Measurements from ENCODE around the gene MEN1.

The MEN1 gene

DNA sequence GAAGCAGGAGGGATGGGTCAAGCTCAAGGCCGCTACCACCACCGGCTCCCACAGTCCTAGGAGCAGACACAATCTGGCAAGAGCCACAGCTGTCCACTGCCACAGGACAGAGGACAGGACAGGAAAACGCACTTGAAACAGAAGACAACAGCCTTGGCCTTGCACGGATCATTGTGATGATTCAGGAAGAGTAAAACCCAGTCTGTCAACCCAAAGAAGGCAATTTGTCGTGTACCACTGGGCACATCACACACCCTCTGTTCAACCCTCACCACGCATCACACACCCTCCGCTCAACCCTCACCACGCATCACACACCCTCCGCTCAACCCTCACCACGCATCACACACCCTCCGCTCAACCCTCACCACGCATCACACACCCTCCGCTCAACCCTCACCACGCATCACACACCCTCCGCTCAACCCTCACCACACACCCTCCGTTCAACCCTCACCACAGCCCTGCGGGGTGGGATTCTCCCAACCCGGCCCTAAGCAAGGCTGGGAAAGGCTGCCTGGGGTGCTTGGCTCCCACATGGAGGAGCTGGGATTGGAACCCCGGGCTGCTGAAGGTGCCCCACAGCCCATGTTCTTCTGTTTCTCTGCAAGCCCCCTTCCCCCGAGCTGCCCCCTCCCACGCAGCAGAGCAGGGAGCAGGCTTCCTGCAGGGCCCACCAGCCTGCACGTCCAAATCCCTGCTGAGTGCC, 45.4 kb upstream of the MEN1 start:
- CTCF ChIA-PET: interaction anchor here (0.7 to 2.8 kb wide), 4 partner anchors 8 to 158 kb away, joined by 5 to 12 read pairs (median 8); partner anchors contain the start of gene ARL2
- DNase-seq (ENCODE audit: low spot score): no peak
- POLR2A ChIA-PET (ENCODE audit: low non-redundant PET): interaction anchor here (1.1 to 1.7 kb wide), 3 partner anchors 14 to 21 kb away, joined by 4 to 7 read pairs (median 4); no protein-coding TSS in a partner anchor
- H3K27ac ChIP-seq: peak overlapping the region; percentile 99
- TF ChIP-seq, protein P1, sequence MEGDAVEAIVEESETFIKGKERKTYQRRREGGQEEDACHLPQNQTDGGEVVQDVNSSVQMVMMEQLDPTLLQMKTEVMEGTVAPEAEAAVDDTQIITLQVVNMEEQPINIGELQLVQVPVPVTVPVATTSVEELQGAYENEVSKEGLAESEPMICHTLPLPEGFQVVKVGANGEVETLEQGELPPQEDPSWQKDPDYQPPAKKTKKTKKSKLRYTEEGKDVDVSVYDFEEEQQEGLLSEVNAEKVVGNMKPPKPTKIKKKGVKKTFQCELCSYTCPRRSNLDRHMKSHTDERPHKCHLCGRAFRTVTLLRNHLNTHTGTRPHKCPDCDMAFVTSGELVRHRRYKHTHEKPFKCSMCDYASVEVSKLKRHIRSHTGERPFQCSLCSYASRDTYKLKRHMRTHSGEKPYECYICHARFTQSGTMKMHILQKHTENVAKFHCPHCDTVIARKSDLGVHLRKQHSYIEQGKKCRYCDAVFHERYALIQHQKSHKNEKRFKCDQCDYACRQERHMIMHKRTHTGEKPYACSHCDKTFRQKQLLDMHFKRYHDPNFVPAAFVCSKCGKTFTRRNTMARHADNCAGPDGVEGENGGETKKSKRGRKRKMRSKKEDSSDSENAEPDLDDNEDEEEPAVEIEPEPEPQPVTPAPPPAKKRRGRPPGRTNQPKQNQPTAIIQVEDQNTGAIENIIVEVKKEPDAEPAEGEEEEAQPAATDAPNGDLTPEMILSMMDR (conservative IDR thresholded peaks at IDR 0.05; ENCODE audit: low read depth): no peak

DNA sequence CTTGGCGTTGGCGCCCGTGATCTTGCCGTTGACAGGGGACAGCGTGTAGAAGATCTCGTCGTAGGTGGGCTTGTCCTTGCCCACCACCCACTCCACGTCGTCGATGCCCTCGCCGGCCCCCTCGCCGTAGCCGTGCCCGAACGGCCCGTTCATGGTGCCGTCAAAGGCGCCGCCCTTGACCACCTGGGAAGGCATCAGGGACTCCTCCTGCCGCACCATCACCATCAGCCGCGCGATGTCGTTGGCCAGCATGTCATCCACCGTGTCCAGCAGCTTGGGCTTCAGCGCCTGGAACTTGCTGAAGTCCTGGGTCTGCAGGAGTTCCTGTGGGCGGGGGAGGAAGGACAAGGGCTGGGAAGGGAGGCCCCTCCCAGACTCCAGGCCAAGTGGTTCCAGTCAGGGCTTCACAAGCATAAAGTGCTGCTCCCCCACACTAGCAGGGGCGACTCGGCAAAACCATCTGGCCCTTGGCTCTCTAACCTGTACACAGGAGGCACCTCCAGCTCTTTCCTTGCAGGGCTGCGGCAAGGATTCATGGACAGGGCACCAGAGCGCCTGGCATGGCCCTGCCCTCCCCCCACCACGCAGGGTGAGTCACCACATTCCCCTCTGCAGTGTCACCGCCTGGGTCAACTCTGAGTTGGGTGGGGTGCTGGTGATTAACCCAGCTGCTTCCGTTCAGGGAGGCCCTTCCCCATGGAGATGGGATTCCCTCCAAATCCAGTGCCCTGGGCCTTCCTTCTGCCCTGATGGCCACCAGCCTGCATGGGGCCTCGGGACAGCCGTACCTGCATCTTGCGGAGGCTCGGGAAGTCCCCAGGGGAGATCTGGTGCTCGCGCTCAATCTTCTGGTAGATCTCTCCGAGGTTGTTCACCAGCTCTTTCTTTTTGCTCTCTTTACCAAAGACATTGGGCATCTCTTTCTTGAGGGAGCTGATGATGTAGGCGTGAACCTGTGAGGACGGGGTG, 44.5 kb upstream of the MEN1 start:
- H3K27ac ChIP-seq: peak overlapping the region; percentile 99
- peak; percentile 96 for DNase-seq (ENCODE audit: low spot score)
- ChIA-PET CTCF (interaction anchor here (0.6 to 2.8 kb wide), 3 partner anchors 24 to 159 kb away, joined by 3 to 12 read pairs (median 5); partner anchors contain the start of gene ARL2), POLR2A (ENCODE audit: low non-redundant PET) (interaction anchor here (0.6 to 1.7 kb wide), 3 partner anchors 15 to 641 kb away, joined by 4 to 7 read pairs (median 6); no protein-coding TSS in a partner anchor)
- TF ChIP-seq, protein P1 (conservative IDR thresholded peaks at IDR 0.05; ENCODE audit: low read depth): no peak

DNA sequence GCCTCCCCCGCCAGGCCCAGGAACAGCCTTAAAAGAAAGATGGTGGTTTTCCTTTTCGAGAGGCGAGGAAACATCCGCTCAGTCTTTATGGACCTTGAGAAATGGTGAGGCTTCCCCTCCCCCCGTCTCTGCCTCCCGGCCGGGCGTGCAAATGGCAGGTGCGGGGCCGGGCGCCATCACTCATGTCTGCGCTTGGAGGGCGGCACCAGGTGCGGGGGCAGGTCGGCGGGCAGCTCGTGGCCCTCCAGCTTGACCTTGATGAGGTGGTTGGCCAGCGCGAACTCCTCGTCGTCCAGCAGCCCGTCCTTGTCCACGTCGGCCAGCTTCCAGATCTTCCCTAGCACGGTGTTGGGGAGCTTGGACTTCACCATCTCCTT, 43.8 kb upstream of the MEN1 start:
- peak overlapping the region; percentile 99 for H3K27ac ChIP-seq
- no peak for DNase-seq (ENCODE audit: low spot score)
- TF ChIP-seq, protein P1 (conservative IDR thresholded peaks at IDR 0.05; ENCODE audit: low read depth): no peak
- POLR2A ChIA-PET (ENCODE audit: low non-redundant PET): interaction anchor here (1.7 kb wide), 1 partner anchor 23 kb away, joined by 7 read pairs; no protein-coding TSS in a partner anchor
- CTCF ChIA-PET: interaction anchor here (2.8 kb wide), 1 partner anchor 34 kb away, joined by 12 read pairs; no protein-coding TSS in a partner anchor

DNA sequence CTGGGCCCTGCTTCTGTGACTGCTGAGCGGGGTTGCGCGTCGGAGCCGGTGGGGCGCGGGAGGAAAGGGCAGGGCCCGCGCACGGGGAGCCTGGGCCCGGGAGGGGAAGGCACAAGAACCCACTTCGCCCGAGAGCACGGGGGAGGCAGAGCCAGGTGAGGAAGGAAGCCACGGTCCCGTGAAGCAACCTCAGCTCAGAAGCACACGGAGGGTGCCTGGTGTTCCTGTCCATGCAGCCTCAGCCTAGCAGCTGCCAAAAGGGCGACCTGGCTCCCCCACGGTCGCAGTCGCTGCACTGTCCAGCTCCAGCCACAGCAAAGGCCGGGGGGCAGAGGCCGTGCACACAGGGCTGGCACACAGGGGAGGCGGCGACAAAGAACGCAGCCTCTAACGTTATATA, 43.4 kb upstream of the MEN1 start:
- H3K27ac ChIP-seq: peak overlapping the region; percentile 99
- TF ChIP-seq, protein P1 (conservative IDR thresholded peaks at IDR 0.05; ENCODE audit: low read depth): no peak
- CTCF ChIA-PET: interaction anchor here (1.4 to 2.8 kb wide), 2 partner anchors 34 to 143 kb away, joined by 4 to 12 read pairs; partner anchors contain the start of gene BATF2
- POLR2A ChIA-PET (ENCODE audit: low non-redundant PET): interaction anchor here (1.7 kb wide), 1 partner anchor 23 kb away, joined by 7 read pairs; no protein-coding TSS in a partner anchor
- DNase-seq (ENCODE audit: low spot score): no peak

DNA sequence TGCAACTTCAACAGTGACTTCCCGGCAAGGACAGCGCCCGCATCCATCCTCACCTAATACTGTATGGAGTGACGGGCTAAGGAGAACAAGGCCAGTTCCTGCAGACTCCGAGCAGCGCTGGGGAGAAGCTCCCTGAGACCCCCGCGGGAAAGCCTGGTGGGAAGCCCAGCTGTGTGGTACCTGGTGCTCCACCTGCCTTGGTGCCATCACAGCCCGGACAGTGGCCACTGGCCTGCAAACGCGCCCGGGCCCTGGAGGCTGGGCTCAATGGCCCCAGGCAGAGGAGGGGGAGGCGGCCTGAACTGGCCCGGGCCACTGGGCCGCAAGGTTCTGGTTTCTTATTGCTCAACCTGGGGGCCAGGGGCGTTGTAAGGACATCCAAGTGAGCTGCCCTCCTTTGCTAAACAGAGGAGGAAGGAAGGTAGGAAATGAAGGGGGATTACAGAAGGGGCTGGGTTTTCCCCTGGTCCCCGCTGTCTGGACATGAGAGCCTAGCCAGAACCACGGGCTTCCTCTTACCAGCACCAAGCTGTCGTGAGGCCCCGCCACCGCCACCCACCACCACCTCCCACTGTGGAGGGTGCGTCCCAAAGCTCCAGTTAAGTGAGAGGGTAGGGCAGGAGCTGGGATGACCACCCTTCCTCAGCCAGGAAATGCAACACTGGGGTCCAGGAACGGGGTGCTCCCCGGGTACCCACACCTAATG, 42.6 kb upstream of the MEN1 start:
- ChIA-PET CTCF (interaction anchor here (0.5 to 2.8 kb wide), 5 partner anchors 16 to 161 kb away, joined by 3 to 12 read pairs (median 4); partner anchors contain the start of genes ARL2 and BATF2), POLR2A (ENCODE audit: low non-redundant PET) (no interaction called here)
- TF ChIP-seq, protein P1 (conservative IDR thresholded peaks at IDR 0.05; ENCODE audit: low read depth): no peak
- no peak for DNase-seq (ENCODE audit: low spot score)
- H3K27ac ChIP-seq: peak overlapping the region; percentile 99

Data from RWPE1 (cell line).